HG03520 (cell line): ENCODE results near the gene KNDC1.

Experiments used
- ATAC-seq: cut with Tn5 transposase; IDR thresholded peaks from one replicate; pipeline ENCODE4 v1.9.1; 2021; ENCODE audit warnings: mild to moderate bottlenecking, moderate library complexity; ENCODE audit not compliant: unreplicated experiment

The KNDC1 gene

DNA sequence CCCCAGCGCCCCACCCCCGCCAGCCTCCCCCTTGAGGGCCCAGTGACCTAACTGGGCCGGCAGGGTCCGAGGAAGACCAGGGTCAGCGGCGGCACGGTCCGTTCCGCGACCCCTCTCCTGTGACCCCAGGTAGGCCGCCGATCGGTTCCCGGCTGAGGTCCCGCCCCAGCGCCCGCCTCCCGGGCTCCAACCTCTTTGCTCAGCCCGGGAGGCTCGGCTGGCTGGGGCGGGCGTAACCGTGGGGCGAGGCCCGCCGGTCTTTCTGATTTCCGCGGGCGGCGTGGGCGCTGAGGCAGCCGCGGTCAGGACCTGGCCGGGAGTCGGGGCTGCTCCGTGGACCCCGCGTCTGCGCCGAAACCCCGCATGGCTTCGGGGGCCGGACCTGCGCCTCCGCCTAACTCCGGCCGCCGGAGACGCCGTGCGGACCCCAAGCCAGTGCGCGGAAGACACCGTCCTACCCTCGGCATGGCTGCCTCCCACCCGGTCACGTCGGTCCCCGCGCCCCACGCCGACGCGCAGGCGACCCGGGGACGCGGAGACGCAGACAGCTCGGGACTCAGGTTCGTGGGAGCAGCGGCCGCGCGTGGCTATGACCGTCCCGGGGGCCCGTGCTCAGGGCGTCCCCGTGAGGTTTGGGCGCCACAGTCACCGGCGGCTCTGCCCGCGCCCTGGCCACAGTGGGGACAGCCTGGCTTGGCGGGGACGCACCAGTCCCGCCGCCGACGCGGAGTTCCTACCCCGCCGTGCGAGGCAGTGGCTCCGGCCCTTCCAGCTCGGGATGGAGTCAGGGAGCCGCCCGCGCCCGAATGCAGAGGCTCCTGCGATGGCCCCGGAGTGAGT, 76.6 kb downstream of the KNDC1 start:
- ATAC-seq: no peak

DNA sequence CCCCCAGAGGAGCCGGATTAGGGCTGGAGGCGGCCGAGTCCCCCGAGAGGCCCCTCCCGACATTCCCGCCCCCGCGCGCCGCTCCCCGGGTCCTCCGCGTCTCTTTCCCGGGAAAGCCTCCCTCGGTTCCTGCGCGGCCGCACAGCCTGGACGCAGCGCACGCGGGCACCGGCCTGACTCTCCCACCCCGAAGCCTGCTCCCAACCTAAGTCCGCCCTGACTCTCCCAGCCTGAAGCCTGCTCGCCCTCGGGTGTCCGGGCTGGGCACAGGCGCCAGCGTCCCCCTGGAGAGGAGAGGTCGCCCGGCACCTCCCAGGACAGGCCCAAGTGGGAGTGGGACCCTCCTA, 77.2 kb downstream of the KNDC1 start:
- no peak for ATAC-seq

DNA sequence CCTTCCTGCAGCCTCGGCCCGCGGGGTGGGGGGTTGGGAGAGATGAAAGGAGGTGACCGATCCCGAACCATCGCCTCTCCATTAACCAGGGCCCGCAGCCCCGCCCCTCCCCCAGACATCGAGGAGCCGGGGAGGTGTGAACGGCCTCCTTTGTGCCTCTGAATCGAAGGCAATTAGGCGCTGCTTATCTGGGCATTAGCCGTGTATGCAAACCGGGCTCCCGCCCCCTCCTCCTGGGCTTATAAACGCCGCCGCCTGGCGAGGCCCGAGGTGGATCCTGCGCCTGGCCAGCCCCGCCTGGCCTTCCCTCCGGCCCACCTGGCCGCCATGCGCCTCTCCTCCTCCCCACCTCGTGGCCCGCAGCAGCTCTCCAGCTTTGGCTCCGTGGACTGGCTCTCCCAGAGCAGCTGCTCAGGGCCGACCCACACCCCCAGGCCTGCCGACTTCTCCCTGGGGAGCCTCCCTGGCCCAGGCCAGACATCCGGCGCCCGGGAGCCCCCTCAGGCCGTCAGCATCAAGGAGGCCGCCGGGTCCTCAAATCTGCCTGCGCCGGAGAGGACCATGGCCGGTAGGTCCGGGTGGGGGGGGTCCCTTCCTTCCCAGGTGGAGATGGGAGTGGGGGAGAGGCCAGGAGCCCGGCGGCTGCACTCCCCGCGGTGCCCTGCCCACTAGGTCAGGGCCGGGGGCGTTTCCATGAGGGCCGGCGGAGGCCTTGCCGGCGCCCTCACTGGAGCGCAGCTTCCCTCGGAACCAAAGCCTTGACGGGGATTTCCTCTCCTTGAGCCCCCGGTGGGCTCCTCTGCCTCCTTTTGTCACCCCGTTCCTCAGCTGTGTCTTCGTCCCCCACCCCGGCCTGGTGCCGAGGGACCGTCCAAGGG, 77.8 kb downstream of the KNDC1 start, which contains the start of gene VENTX:
Gene VENTX, plus strand, starts transcription at position 268 of the 878 bp plus-strand sequence. Its CDS starts 60 bp downstream, at position 328.
- no peak for ATAC-seq

DNA sequence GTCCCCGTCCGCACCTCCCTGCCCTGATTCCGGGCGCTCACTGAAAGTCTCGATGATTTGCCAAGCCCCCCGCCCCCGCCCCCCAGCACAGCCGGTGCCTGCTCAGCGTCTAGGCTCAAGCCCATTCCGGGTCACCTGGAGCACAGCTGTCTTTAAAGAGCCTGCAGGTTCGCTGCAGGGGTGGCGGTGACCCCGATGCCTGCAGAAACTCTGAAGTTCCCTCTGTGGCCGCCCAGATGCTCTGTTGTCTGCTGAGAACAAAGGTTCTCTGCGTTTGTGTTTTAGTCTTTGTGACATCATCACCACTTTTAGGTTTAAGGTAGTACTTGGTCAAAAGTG, 78.4 kb downstream of the KNDC1 start:
- ATAC-seq: no peak

DNA sequence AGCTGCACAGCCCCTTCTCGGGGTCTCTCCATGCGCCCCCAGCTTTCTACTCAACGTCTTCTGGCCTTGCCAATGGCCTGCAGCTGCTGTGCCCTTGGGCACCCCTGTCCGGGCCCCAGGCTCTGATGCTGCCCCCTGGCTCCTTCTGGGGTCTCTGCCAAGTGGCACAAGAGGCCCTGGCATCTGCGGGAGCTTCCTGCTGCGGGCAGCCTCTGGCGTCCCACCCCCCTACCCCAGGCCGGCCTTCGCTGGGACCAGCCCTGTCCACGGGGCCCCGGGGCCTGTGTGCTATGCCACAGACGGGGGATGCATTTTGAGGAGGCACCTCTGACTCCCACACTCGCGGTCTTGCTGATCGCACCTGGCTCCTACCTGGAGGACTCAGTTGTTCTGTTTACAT, 80.0 kb downstream of the KNDC1 start:
- no peak for ATAC-seq

DNA sequence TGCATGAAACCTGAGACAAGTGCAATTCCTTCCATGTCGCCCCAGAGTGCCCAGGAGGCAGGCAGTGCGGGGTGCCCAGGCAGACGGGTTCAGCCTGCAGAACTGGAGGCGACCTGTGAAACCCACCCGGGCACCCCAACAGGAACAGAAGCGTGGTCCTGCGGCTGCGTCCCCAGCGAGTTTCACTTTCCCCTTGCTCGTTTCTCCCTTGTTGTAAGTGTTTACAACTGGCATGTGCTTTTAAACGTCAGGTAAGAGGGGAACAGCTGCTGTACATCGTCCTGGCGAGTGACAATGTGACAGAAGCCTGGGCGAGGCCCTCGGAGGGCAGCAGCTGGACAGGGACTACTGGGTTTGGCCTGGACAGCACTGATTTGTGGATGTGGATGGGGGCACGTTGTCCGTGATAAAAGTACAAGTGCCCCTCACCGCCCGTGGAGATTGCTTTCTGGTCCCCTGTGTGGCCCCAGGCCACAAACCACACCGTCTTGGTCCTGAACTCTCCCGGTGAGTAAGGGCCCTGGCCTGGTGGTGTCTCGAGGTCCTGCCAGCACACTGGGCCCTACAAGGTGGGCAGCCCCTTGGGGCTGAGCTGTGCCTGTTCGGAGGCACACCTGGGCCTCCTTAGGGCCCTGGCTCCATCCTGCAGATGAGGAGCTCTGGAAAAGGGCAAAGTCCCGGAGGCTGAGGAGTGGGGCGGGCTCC, 81.6 kb downstream of the KNDC1 start:
- ATAC-seq: peak; percentile 42

DNA sequence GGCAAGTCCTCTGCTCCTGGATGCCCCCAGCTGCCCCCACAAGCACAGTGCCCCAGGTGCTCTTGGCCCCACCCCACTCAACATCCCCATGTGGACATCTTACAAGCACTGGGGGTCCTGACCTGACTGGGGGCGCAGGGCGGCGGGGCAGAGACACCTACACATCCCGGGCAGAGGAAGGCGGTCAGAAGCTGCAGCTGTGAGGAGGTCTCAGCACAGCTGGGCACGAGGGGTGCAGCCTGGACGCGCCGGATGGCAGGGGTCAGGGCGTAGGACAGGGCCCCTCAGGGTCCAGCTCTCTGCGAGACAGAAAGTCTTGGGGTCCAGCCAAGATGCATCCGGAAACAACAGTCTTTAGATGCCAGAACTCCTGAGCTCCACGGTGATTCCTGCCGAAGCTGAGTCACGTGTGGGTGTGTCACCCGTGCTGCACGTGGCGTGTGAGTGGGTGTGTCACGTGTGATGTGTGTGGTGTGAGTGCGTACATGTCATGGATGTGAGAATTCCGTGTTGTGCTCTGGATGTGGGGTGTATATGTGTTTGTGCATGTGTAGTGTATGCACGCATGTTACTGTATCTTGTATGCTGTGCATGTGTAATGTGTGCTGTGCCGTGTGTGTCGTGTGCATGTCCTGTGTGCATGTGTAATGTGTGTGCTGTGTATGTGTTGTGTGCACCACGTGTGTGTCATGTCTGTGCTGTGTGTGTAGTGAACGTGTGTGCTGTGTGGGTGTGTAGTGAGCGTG, 82.8 kb downstream of the KNDC1 start:
- ATAC-seq: no peak

DNA sequence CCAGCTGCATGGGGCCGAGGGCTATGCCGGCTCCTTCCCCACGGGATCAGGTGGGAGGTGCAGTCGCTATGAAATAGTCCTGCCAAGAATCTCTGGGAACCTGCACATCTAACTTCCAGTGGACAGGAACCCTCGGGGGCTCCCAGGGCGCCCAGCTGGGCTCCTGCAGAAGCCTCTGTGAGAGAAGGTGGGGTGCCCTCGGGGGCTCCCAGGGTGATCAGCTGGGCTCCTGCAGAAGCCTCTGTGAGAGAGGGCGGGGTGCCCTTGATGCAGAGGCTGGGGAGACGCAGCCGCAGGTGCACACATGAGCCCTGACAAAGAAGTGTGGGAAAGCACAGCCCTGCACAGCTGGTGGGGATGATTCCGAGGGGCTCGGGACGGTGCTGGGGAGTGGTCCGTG, 83.6 kb downstream of the KNDC1 start:
- ATAC-seq: no peak

DNA sequence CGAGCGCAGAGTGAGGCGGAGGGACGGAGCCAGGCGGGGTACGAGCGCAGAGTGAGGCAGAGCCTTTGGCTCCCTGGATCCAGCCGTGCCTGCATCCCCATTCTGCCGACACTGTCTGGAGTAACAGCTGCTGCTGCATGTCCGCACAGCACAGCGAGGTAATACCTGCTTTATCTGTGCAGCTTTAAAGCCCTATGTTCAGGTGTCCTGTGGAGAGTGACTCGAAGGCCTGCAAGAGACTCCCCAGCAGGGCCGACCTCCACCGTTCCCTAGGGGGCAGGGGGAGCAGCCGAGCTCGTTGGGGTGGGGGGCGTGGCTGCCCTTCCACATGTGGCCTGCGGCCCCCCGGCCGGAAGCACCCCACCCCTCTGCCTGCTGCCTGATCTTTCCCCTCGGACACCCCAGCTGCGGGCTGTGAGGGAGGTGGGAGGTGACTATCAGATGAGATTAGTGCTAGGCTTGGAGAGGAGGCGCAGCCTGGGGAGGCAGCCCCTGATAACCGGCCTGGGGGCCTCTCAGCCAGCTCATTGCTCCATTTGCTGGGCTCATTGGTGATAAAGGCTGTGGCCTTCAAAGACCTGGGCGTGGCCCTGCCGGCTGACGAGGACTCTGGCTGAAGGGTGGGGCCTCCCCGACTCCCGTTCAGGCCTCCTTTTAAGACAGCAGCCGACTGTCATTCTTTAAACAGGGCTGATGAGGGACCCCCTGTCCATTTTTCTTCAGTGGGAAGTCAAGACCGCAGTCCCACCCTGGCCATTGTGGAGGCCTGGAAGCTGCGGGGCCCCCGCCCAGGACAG, 85.6 kb downstream of the KNDC1 start:
- ATAC-seq: no peak

DNA sequence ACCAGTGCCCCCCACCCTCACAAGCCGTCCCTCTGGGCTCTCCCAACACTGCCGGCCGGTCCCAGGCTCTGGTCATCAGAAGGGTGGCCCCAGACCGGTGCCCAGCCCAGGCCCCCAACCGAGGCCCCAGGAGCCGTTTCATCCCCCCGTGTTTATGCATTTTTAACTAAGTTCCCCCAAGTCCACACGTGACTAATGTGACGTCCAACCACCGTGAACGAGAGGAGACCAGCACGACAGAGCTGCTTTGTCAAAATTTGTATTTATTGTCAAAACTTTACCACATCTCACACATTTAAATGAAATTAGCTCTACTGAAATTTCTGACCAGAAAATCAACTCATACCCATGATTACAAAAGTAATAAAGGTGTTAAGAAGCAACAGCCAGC, 86.2 kb downstream of the KNDC1 start:
- no peak for ATAC-seq

DNA sequence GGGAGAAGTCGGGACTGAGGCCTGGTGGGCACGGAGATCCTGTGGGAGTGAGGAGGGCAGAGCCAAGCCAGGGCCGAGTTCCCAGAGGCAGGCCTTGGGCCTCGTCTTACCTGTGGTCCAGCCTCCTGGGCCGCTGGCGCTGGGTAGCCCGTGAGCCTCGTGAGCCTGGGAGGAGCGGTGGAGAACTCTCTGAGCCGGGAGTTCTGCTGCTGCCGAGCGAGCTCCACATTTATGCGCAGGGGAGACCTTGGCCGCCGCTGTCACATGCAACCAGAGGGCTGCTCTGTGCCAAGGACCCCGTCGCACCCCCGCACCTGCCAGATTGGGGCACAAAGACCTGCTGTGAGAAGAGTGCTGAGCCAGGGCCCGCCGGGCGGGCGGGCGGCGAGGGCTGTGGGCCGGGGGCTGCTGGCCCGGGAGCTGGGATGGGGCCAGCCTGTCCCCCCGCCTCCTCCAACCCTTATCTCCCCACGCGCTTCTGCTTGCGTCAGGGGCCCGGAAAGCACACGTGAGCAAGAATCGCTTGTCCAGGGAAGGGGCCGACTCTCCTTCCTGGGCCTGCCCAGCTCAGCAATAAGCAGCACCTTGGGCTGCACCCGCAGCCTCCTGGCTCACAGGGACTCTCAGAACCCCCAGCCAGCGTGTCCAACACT, 87.8 kb downstream of the KNDC1 start:
- no peak for ATAC-seq

DNA sequence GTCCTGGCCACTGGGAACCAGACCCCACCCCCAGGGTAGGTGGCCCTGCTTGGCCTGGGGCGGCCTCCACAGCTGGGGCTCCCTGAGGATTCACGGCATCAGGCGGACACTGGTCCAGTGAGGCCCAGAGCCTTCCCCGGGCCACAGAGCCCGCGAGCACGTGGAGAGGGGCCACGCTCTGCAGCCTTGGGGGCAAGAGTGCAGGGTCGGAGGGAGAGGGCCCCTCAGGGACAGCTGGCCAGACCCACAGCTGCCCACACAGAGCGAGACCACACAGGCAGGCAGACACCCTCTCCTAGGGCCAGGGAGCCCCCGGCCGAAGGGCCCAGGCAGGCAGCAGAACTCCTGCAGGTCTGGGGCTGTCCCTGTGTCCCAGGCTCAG, 88.3 kb downstream of the KNDC1 start:
- no peak for ATAC-seq

DNA sequence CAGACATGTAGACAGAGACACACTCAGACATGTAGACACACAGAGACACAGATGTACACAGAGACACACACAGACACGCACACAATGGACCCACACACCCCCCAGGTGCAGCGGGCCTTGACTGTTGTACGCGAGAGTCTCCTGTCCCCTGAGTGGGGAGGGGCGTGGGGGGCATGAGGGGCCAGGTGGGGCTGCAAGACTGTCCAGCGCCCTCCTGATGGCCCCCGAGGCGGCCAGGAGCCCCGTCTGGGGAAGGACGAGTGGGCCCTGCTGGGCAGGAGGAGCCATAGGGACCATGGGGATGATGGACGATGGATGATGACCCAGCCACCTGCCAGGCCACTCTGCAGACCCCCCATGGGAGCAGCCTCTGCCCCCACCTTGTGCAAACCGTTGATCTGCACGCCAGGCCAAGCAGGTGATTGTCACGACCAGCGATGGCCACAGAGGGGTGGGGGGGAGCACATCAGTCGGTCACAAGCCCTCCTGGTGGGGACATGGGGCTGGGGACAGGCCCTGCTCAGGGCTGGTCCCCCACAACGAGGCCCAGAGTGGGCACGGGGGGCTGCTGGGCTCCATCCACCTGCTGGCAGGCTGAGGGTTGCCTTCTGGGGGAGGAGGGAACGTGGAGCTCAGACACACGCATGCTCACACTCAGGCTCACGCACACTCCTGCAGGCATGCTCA, 89.2 kb downstream of the KNDC1 start:
- ATAC-seq: no peak

DNA sequence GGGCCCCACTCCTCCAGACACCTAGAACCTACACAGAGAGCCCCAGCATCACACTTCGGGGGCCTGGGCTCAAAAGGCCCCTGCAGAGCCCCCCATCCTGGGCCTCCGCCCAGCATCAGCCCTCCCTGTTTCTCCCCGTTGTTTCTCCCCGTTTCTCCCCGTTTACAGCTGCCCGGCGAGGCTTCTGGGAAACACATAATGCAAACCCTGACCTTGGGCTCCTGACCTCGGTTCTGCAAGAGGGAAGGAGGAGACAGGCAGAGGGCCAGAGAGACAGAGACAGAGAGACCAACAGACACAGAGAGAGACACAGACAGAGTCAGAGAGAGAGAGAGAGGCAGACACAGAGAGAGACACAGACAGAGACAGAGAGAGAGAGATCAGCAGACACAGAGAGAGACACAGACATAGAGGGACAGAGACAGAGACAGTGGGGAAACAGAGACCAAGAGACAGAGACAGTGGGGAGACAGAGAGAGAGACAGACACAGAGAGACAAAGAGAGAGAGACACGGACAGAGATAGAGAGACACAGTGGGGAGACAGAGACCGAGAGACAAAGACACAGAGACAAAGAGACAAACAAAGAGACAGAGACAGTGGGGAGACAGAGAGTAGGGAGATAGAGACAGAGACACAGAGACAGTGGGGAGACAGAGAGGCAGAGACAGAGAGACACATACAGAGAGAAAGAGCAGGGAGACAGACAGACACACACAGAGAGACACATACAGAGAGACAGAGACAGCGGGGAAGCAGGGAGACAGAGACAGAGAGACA, 90.1 kb downstream of the KNDC1 start:
- no peak for ATAC-seq

DNA sequence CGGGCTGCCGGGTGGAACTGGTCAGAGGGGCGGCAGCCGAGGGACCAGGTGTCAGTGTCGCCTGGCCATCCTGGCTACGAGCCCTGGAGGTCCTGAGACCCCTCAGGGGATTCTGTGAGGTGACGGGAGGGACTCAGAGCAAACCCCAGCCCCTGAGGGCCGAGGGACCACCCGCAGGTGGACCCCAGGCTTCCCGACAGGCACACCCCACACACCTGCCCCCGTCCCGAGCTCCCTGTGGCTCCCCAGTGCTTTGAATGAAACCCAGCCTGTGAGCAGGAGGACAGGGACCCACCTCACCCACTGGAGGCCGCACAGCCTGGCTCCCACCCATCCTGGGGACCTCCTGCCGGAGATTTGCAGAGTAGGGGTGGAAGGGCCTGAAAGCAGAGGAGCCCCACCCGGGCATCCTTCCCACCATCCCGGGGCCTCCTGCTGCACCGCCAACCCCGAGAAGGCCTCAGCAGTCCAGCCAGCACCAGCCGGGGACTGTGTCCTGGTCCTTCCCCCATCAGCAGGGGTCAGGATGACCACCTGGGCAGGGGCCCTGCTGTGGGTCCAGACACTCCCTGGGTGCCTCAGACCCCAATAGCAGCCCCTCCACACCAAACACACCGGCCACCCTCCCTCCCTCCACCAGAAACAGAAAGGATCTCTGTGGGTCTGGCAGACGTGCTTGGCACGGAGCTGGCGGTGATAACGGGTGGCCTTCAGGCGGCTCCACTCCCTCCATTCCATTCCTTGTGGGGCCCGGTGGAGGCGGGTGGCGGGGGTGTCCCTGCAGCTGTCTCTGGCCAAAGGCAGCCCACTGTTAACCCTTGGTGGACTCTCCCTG, 91.6 kb downstream of the KNDC1 start:
- no peak for ATAC-seq

DNA sequence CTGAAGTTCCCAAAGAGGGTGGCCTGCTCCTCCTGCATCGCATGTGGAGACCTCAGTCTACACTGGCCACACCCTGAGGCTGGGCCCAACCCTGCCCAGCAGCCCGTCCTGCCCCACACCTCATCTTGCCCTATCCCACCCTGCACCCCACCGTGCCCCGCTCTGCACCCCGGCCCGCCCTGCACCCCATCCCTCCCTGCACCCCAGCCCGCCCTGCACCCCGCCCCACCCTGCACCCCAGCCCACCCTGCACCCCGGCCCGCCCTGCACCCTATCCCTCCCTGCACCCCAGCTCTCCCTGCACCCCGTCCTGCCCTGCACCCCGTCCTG, 92.2 kb downstream of the KNDC1 start:
- no peak for ATAC-seq

DNA sequence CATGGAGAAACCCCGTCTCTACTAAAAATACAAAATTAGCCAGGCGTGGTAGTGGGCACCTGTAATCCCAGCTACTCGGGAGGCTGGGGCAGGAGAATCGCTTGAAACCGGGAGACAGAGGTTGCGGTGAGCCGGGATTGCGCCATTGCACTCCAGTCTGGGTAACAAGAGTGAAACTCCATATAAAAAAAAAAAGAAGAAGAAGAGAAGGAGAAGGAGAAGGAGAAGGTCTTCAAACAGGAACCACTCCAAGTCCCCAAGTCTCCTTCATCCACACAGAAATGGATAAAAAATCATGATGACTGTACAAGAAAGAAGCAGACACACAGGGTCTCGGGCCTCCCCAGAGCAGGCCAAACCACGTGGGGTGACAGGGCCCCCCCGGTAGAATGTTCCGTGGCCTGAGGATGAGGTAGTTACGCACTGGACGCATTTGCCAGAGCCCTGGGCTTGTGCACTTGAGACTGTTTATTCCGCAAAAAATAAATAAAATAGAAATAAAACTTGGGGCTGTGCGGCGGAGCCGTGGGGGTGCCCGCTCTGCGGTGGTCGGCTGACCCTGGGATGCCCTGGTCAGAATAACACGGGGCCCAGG, 93.4 kb downstream of the KNDC1 start:
- no peak for ATAC-seq
